ENCODE data around the gene PPP1R7.

Gene PPP1R7

DNA sequence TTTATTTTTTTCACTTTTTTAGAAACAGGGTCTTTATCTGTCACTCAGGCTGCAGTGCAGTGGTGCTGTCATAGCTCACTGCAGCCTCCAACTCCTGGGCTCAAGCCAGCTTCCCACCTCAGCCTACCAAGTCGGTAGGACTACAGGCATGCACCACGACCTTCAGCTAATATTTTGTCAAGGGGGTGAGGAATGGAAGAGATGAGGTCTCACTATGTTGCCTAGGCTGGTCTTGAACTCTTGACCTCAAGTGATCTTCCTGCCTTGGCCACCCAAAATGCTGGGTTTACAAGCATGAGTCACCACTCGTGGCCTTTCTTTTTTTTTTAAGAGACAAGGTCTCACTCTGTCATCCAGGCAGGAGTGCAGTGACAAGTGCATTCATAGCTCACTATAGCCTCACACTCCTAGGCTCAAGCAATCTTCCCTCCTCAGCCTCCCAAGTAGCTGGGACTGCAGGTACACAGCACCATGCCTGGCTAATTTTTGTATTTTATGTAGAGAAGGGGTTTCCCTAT lies 13.4 kb downstream of the PPP1R7 start:
- Histone ChIP-seq H3K27ac (ENCODE audit: extremely low read depth, low read depth, low read length) (no peak overlapping the region), H3K4me1 (ENCODE audit: control insufficient read depth, insufficient read depth, low read length) (no peaks in the 10 kb centered on the region), H3K9me3 (ENCODE audit: control insufficient read depth, insufficient read depth, low read depth, low read length) (no peaks in the 10 kb centered on the region), H3K4me3 (ENCODE audit: low read depth, low read length) (no peak overlapping the region), H3K36me3 (ENCODE audit: control insufficient read depth in 2 of 2, insufficient read depth in 1 of 2, low read length in 2 of 2) (peaks cover 26 to 81% of the 10 kb centered on the region in 2 experiments)
- POLR2A ChIA-PET, result no interaction called here
- CTCF ChIA-PET, result no interaction called here
- TF ChIP-seq ZNF610 (tag by site-specific recombination; IDR thresholded peaks at IDR 0.05; ENCODE audit: borderline replicate concordance) (no peak), ZNF544 (tag by site-specific recombination; IDR thresholded peaks at IDR 0.05) (no peak), ZFP3 (tag by site-specific recombination; IDR thresholded peaks at IDR 0.05; ENCODE audit: low read depth) (no peak), ZNF324 (tag by site-specific recombination; IDR thresholded peaks at IDR 0.05) (no peak), ZNF133 (tag by site-specific recombination; IDR thresholded peaks at IDR 0.05) (no peak), HOXC10 (CRISPR knock-in tag; IDR thresholded peaks at IDR 0.05) (no peak), MZF1 (tag by site-specific recombination; IDR thresholded peaks at IDR 0.05; ENCODE audit: borderline replicate concordance) (no peak), ZNF302 (tag by site-specific recombination; IDR thresholded peaks at IDR 0.05; ENCODE audit: low read depth) (no peak), ZNF561 (tag by site-specific recombination; IDR thresholded peaks at IDR 0.05; ENCODE audit: borderline replicate concordance) (no peak), ZNF521 (tag by site-specific recombination; IDR thresholded peaks at IDR 0.05) (no peak)
- TF ChIP-seq, protein P1, sequence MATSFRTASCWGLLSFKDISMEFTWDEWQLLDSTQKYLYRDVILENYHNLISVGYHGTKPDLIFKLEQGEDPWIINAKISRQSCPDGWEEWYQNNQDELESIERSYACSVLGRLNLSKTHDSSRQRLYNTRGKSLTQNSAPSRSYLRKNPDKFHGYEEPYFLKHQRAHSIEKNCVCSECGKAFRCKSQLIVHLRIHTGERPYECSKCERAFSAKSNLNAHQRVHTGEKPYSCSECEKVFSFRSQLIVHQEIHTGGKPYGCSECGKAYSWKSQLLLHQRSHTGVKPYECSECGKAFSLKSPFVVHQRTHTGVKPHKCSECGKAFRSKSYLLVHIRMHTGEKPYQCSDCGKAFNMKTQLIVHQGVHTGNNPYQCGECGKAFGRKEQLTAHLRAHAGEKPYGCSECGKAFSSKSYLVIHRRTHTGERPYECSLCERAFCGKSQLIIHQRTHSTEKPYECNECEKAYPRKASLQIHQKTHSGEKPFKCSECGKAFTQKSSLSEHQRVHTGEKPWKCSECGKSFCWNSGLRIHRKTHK (tag by site-specific recombination; IDR thresholded peaks at IDR 0.05), result no peak
- TF ChIP-seq, protein P2, sequence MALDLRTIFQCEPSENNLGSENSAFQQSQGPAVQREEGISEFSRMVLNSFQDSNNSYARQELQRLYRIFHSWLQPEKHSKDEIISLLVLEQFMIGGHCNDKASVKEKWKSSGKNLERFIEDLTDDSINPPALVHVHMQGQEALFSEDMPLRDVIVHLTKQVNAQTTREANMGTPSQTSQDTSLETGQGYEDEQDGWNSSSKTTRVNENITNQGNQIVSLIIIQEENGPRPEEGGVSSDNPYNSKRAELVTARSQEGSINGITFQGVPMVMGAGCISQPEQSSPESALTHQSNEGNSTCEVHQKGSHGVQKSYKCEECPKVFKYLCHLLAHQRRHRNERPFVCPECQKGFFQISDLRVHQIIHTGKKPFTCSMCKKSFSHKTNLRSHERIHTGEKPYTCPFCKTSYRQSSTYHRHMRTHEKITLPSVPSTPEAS (tag by site-specific recombination; IDR thresholded peaks at IDR 0.05), result no peak
- TF ChIP-seq, protein P3, sequence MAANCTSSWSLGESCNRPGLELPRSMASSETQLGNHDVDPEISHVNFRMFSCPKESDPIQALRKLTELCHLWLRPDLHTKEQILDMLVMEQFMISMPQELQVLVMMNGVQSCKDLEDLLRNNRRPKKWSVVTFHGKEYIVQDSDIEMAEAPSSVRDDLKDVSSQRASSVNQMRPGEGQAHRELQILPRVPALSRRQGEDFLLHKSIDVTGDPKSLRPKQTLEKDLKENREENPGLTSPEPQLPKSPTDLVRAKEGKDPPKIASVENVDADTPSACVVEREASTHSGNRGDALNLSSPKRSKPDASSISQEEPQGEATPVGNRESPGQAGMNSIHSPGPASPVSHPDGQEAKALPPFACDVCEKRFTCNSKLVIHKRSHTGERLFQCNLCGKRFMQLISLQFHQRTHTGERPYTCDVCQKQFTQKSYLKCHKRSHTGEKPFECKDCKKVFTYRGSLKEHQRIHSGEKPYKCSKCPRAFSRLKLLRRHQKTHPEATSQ (tag by site-specific recombination; IDR thresholded peaks at IDR 0.05), result no peak
- TF ChIP-seq, protein P4, sequence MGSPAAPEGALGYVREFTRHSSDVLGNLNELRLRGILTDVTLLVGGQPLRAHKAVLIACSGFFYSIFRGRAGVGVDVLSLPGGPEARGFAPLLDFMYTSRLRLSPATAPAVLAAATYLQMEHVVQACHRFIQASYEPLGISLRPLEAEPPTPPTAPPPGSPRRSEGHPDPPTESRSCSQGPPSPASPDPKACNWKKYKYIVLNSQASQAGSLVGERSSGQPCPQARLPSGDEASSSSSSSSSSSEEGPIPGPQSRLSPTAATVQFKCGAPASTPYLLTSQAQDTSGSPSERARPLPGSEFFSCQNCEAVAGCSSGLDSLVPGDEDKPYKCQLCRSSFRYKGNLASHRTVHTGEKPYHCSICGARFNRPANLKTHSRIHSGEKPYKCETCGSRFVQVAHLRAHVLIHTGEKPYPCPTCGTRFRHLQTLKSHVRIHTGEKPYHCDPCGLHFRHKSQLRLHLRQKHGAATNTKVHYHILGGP (tag by site-specific recombination; IDR thresholded peaks at IDR 0.05), result no peak

DNA sequence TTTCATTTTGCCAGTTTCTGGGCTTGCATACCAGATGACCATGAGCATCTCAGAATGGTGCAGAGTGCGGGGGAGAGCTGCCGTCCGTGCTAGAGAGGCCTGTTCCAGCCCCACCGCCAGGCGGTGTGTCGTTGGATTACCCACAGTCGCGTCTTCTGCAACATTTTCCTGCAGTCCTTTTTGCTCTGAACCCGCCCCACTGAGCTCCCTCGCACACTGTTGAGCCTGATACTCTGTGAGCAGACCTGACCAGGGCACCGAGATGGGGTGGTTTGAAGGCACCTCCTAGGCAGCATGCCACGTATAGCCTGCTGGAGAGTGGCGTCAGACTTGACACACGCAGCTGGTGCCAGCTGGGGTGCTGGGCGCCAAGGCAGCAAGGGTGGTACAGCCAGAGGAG lies 18.1 kb downstream of the PPP1R7 start:
- POLR2A ChIA-PET, result no interaction called here
- H3K36me3 ChIP-seq (ENCODE audit: control insufficient read depth in 2 of 2, insufficient read depth in 1 of 2, low read length in 2 of 2), result peaks cover 31 to 73% of the 10 kb centered on the region in 2 experiments
- H3K4me1 ChIP-seq (ENCODE audit: control insufficient read depth, insufficient read depth, low read length), result no peaks in the 10 kb centered on the region
- no peak overlapping the region for H3K27ac ChIP-seq (ENCODE audit: extremely low read depth, low read depth, low read length)
- H3K9me3 ChIP-seq (ENCODE audit: control insufficient read depth, insufficient read depth, low read depth, low read length), result no peaks in the 10 kb centered on the region
- CTCF ChIA-PET, result interaction anchor here (0.7 kb wide), 1 partner anchor 90 kb away, joined by 3 read pairs; no protein-coding TSS in a partner anchor
- no peak overlapping the region for H3K4me3 ChIP-seq (ENCODE audit: low read depth, low read length)
- TF ChIP-seq ZNF623 (tag by site-specific recombination; IDR thresholded peaks at IDR 0.05) (no peak), BCL11B (tag by site-specific recombination; IDR thresholded peaks at IDR 0.05; ENCODE audit: low read depth) (no peak), ZNF830 (tag by site-specific recombination; IDR thresholded peaks at IDR 0.05; ENCODE audit: low read depth) (no peak), EGR2 (tag by site-specific recombination; IDR thresholded peaks at IDR 0.05; ENCODE audit: low read depth) (no peak), ZNF350 (tag by site-specific recombination; IDR thresholded peaks at IDR 0.05) (no peak), ZBTB17 (tag by site-specific recombination; IDR thresholded peaks at IDR 0.05) (no peak), ZNF585B (tag by site-specific recombination; IDR thresholded peaks at IDR 0.05) (no peak), ZNF530 (tag by site-specific recombination; IDR thresholded peaks at IDR 0.05; ENCODE audit: low read depth) (no peak), ZNF121 (tag by site-specific recombination; IDR thresholded peaks at IDR 0.05) (no peak)
- TF ChIP-seq, protein P5, sequence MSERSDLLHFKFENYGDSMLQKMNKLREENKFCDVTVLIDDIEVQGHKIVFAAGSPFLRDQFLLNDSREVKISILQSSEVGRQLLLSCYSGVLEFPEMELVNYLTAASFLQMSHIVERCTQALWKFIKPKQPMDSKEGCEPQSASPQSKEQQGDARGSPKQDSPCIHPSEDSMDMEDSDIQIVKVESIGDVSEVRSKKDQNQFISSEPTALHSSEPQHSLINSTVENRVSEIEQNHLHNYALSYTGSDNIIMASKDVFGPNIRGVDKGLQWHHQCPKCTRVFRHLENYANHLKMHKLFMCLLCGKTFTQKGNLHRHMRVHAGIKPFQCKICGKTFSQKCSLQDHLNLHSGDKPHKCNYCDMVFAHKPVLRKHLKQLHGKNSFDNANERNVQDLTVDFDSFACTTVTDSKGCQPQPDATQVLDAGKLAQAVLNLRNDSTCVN (tag by site-specific recombination; optimal IDR thresholded peaks at IDR 0.05), result no peak
- TF ChIP-seq, protein P6, sequence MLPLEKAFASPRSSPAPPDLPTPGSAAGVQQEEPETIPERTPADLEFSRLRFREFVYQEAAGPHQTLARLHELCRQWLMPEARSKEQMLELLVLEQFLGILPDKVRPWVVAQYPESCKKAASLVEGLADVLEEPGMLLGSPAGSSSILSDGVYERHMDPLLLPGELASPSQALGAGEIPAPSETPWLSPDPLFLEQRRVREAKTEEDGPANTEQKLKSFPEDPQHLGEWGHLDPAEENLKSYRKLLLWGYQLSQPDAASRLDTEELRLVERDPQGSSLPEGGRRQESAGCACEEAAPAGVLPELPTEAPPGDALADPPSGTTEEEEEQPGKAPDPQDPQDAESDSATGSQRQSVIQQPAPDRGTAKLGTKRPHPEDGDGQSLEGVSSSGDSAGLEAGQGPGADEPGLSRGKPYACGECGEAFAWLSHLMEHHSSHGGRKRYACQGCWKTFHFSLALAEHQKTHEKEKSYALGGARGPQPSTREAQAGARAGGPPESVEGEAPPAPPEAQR (tag by site-specific recombination; IDR thresholded peaks at IDR 0.05), result no peak
- TF ChIP-seq, protein P7, sequence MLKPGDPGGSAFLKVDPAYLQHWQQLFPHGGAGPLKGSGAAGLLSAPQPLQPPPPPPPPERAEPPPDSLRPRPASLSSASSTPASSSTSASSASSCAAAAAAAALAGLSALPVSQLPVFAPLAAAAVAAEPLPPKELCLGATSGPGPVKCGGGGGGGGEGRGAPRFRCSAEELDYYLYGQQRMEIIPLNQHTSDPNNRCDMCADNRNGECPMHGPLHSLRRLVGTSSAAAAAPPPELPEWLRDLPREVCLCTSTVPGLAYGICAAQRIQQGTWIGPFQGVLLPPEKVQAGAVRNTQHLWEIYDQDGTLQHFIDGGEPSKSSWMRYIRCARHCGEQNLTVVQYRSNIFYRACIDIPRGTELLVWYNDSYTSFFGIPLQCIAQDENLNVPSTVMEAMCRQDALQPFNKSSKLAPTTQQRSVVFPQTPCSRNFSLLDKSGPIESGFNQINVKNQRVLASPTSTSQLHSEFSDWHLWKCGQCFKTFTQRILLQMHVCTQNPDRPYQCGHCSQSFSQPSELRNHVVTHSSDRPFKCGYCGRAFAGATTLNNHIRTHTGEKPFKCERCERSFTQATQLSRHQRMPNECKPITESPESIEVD (tag by site-specific recombination; IDR thresholded peaks at IDR 0.05), result no peak
